ENCODE data around the gene REXO5.
"Not testable (repeated sequence)": the region's sequence is repeated elsewhere in the genome, so short reads cannot be mapped to it uniquely, and the experiment has no call there.

REXO5 gene

GRCh38 chr16:20806168-20807050 lies at the start of gene REXO5, which contains the start of gene ERI2:
REXO5 (plus strand) TSS chr16:20806527; CDS start chr16:20806954, 427 bp downstream.
ERI2 (minus strand) TSS chr16:20806472; CDS start chr16:20806430, 42 bp downstream.
- DNase-seq, result peak; percentile 82

GRCh38 chr16:20760346-20760745 lies 46.0 kb upstream of the REXO5 start:
- no peak for DNase-seq

- no peak for DNase-seq
Observed at GRCh38 chr16:20761175-20761574, 45.2 kb upstream of the REXO5 start.

GRCh38 chr16:20762404-20763123 lies 43.8 kb upstream of the REXO5 start:
- no peak for DNase-seq

GRCh38 chr16:20763461-20764232 lies 42.7 kb upstream of the REXO5 start, which contains the start of gene ACSM3:
ACSM3 (plus strand) TSS chr16:20764014; CDS start chr16:20770035, 6,021 bp downstream.
- peak; percentile 88 for DNase-seq

- DNase-seq, result not testable (repeated sequence)
Observed at GRCh38 chr16:20764448-20764847, 41.9 kb upstream of the REXO5 start.

- no peak for DNase-seq
Observed at GRCh38 chr16:20765732-20766131, 40.6 kb upstream of the REXO5 start.

- DNase-seq, result no peak
Observed at GRCh38 chr16:20766294-20766693, 40.0 kb upstream of the REXO5 start.

GRCh38 chr16:20767577-20767976 lies 38.8 kb upstream of the REXO5 start:
- no peak for DNase-seq

GRCh38 chr16:20768121-20768520 lies 38.2 kb upstream of the REXO5 start:
- DNase-seq, result no peak

- no peak for DNase-seq
Observed at GRCh38 chr16:20768818-20769217, 37.5 kb upstream of the REXO5 start.

GRCh38 chr16:20773679-20774078 lies 32.6 kb upstream of the REXO5 start:
- DNase-seq, result no peak

GRCh38 chr16:20774703-20775362 lies 31.5 kb upstream of the REXO5 start:
- peak; percentile 59 for DNase-seq

GRCh38 chr16:20781697-20782096 lies 24.6 kb upstream of the REXO5 start:
- DNase-seq, result no peak

- no peak for DNase-seq
Observed at GRCh38 chr16:20782470-20782869, 23.9 kb upstream of the REXO5 start.

GRCh38 chr16:20784204-20784603 lies 22.1 kb upstream of the REXO5 start:
- DNase-seq, result no peak

- no peak for DNase-seq
Observed at GRCh38 chr16:20789130-20789529, 17.2 kb upstream of the REXO5 start.

GRCh38 chr16:20791923-20792612 lies 14.3 kb upstream of the REXO5 start:
- no peak for DNase-seq

- DNase-seq, result no peak
Observed at GRCh38 chr16:20798364-20798763, 8.0 kb upstream of the REXO5 start.

GRCh38 chr16:20799599-20799998 lies 6.7 kb upstream of the REXO5 start:
- DNase-seq, result no peak

- DNase-seq, result no peak
Observed at GRCh38 chr16:20801278-20801677, 5.0 kb upstream of the REXO5 start.

GRCh38 chr16:20803192-20803560 lies 3.2 kb upstream of the REXO5 start:
- DNase-seq, result no peak
